Astrocyte (in vitro differentiated cells and primary cell): ENCODE results near the gene TP53RK. TPM values are rescaled to one million over a fixed set of nuclear protein-coding genes. Genes with fewer than 3 reads are reported as not detected.

ENCODE experiments used
- DNase-seq: peaks from one replicate; pipeline ENCODE4 v3.0.0-alpha.2; 2010; ENCODE audit warnings: low read depth
- FAIRE-seq: peaks from 2 replicates; lab custom pipeline; 2011; peaks lifted over from hg19 to GRCh38; lab: Jason Lieb, UNC
- H2AFZ ChIP-seq: 2 replicates; pipeline ENCODE4 v1.6.0; 2012; ENCODE audit warnings: low read depth, low read length, inconsistent platforms
- H3K27ac ChIP-seq: 2 replicates; pipeline ENCODE4 v1.5.1; 2011; ENCODE audit warnings: low read depth, low read length, inconsistent platforms
- H3K27me3 ChIP-seq: 2 replicates; pipeline ENCODE4 v1.6.0; 2011; ENCODE audit warnings: low read length, inconsistent platforms; ENCODE audit not compliant: insufficient read depth
- H3K36me3 ChIP-seq: 2 replicates; pipeline ENCODE4 v1.5.1; 2011; ENCODE audit warnings: low read length, inconsistent platforms; ENCODE audit not compliant: insufficient read depth
- H3K4me1 ChIP-seq: 2 replicates; pipeline ENCODE4 v1.5.1; 2011; ENCODE audit warnings: low read length, inconsistent platforms; ENCODE audit not compliant: insufficient read depth
- H3K4me2 ChIP-seq: 2 replicates; pipeline ENCODE4 v1.6.0; 2012; ENCODE audit warnings: low read length, inconsistent platforms
- H3K4me3 ChIP-seq: 2 replicates; pipeline ENCODE4 v1.5.1; 2011; ENCODE audit warnings: low read depth, mild to moderate bottlenecking, low read length, inconsistent platforms; ENCODE audit not compliant: insufficient read depth
- H3K79me2 ChIP-seq: 2 replicates; pipeline ENCODE4 v1.6.0; 2012; ENCODE audit warnings: mild to moderate bottlenecking, low read length, inconsistent platforms; ENCODE audit not compliant: insufficient read depth
- H3K9ac ChIP-seq: 2 replicates; pipeline ENCODE4 v1.6.0; 2012; ENCODE audit warnings: mild to moderate bottlenecking, low read length, inconsistent platforms
- H3K9me3 ChIP-seq: 2 replicates; pipeline ENCODE4 v1.5.1; 2012; ENCODE audit warnings: low read depth, mild to moderate bottlenecking, low read length, inconsistent platforms; ENCODE audit not compliant: insufficient read depth
- H4K20me1 ChIP-seq: 2 replicates; pipeline ENCODE4 v1.6.0; 2012; ENCODE audit warnings: low read length, inconsistent platforms; ENCODE audit not compliant: insufficient read depth
- H3K27ac Mint-ChIP-seq: one replicate; pipeline ENCODE4 v1.8.0; 2021; ENCODE audit warnings: mild to moderate bottlenecking, mixed read lengths; ENCODE audit not compliant: unreplicated experiment
- H3K27me3 Mint-ChIP-seq: one replicate; pipeline ENCODE4 v1.8.0; 2021; ENCODE audit warnings: low read depth, mixed read lengths; ENCODE audit not compliant: unreplicated experiment
- H3K36me3 Mint-ChIP-seq: one replicate; pipeline ENCODE4 v1.8.0; 2021; ENCODE audit warnings: low read depth, mixed read lengths; ENCODE audit not compliant: unreplicated experiment
- H3K4me1 Mint-ChIP-seq: one replicate; pipeline ENCODE4 v1.8.0; 2021; ENCODE audit warnings: low read depth, mixed read lengths; ENCODE audit not compliant: unreplicated experiment
- H3K4me3 Mint-ChIP-seq: one replicate; pipeline ENCODE4 v1.8.0; 2021; ENCODE audit warnings: mild to moderate bottlenecking, moderate library complexity, mixed read lengths; ENCODE audit not compliant: unreplicated experiment
- H3K9me3 Mint-ChIP-seq: one replicate; pipeline ENCODE4 v1.8.0; 2021; ENCODE audit warnings: mild to moderate bottlenecking, mixed read lengths; ENCODE audit not compliant: unreplicated experiment
- EZH2 ChIP-seq: IDR thresholded peaks from 2 replicates; pipeline ENCODE4 v1.6.1; 2012; ENCODE audit warnings: mild to moderate bottlenecking, low read length, inconsistent platforms; ENCODE audit not compliant: insufficient read depth
- total RNA-seq: library from RNA; stranded (reverse); gene quantifications from 2 replicates; pipeline ENCODE4 v1.2.1, GENCODE V29; 2021
- TF ChIP-seq, protein P1 (sequence below): IDR thresholded peaks from 2 replicates; pipeline ENCODE4 v1.5.1; 2011; ENCODE audit warnings: low read depth, mild to moderate bottlenecking, inconsistent platforms, low read length, moderate library complexity; ENCODE audit not compliant: insufficient read depth

TP53RK gene
- total RNA-seq, 1 donor from 2014 or later = 16.0 TPM

- no peaks in the 10 kb centered on the region for H3K27me3 Mint-ChIP-seq
- peaks cover 12% of the 10 kb centered on the region for H3K4me1 Mint-ChIP-seq
- H3K4me3 Mint-ChIP-seq = no peak overlapping the region
- FAIRE-seq (no peak), DNase-seq (no peak)
- Histone ChIP-seq H4K20me1 (peaks cover 25% of the 10 kb centered on the region), H3K27ac (no peak overlapping the region), H3K27me3 (no peaks in the 10 kb centered on the region), H3K9me3 (no peaks in the 10 kb centered on the region), H3K4me3 (no peak overlapping the region), H2AFZ (no peak overlapping the region), H3K79me2 (peaks cover 28% of the 10 kb centered on the region), H3K4me1 (peaks cover 12% of the 10 kb centered on the region), H3K36me3 (peaks cover 5% of the 10 kb centered on the region), H3K4me2 (no peak overlapping the region), H3K9ac (no peak overlapping the region)
- TF ChIP-seq, protein P1, sequence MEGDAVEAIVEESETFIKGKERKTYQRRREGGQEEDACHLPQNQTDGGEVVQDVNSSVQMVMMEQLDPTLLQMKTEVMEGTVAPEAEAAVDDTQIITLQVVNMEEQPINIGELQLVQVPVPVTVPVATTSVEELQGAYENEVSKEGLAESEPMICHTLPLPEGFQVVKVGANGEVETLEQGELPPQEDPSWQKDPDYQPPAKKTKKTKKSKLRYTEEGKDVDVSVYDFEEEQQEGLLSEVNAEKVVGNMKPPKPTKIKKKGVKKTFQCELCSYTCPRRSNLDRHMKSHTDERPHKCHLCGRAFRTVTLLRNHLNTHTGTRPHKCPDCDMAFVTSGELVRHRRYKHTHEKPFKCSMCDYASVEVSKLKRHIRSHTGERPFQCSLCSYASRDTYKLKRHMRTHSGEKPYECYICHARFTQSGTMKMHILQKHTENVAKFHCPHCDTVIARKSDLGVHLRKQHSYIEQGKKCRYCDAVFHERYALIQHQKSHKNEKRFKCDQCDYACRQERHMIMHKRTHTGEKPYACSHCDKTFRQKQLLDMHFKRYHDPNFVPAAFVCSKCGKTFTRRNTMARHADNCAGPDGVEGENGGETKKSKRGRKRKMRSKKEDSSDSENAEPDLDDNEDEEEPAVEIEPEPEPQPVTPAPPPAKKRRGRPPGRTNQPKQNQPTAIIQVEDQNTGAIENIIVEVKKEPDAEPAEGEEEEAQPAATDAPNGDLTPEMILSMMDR = no peak
- TF ChIP-seq EZH2 = no peak
- no peaks in the 10 kb centered on the region for H3K9me3 Mint-ChIP-seq
- H3K27ac Mint-ChIP-seq = no peak overlapping the region
- no peaks in the 10 kb centered on the region for H3K36me3 Mint-ChIP-seq
Observed at GRCh38 chr20:46691196-46691595, 2.0 kb upstream of the TP53RK start.

DNA sequence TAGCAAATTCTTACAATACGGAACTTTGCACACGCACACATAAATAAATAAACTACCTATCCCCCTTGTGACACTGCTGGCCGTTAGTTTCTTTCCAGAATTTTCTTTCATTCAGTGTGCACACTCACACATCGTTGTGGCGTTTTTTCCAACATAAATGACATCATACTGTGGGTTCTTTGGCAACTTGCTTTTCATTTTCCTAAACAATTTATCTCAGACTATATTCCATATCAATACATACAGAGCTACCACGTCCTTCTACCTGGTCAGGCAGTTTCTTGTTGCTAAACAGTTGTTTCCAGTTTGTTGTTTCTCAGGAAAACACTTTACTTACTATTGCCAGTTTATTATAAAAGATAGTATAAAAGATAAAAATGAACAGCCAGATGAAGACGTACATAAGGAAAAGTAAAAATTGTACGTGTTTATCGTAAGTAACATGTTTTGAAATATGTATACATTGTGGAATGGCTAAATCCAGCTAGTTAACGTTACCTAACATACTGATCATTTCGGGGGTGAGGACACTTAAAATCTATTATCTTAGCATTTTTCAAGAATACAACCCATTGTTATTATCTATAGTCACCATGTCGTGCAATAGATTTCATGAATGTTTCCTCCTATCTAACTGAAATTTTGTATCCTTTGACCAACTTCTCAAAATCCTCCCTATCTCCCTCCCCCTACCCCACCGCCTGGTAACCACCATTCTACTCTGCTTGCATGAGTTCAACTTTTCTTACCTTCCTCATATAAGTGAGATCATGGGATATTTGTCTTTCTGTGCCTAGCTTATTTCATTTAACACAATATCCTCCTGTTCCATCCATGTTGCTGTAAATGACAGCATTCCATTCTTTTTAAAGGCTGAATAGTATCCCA, 1.2 kb upstream of the TP53RK start:
- peaks cover 26% of the 10 kb centered on the region for H4K20me1 ChIP-seq
- DNase-seq (peak; percentile 28), FAIRE-seq (no peak)
- H3K36me3 ChIP-seq = peaks cover 9% of the 10 kb centered on the region
- TF ChIP-seq EZH2 = no peak
- TF ChIP-seq, protein P1 = no peak
- H3K4me3 Mint-ChIP-seq = no peak overlapping the region
- peak overlapping the region; percentile 82 for H3K27ac ChIP-seq
- H3K4me1 Mint-ChIP-seq = peaks cover 5% of the 10 kb centered on the region
- peak overlapping the region; percentile 3 for H2AFZ ChIP-seq
- no peaks in the 10 kb centered on the region for H3K9me3 Mint-ChIP-seq
- peak overlapping the region; percentile 92 for H3K4me3 ChIP-seq
- peaks cover 12% of the 10 kb centered on the region for H3K4me1 ChIP-seq
- peak overlapping the region; percentile 95 for H3K9ac ChIP-seq
- H3K79me2 ChIP-seq = peaks cover 36% of the 10 kb centered on the region
- no peaks in the 10 kb centered on the region for H3K9me3 ChIP-seq
- H3K4me2 ChIP-seq = peak overlapping the region; percentile 93
- H3K27ac Mint-ChIP-seq = peak overlapping the region; percentile 36
- H3K36me3 Mint-ChIP-seq = peaks cover 2% of the 10 kb centered on the region
- H3K27me3 Mint-ChIP-seq = no peaks in the 10 kb centered on the region
- no peaks in the 10 kb centered on the region for H3K27me3 ChIP-seq

DNA sequence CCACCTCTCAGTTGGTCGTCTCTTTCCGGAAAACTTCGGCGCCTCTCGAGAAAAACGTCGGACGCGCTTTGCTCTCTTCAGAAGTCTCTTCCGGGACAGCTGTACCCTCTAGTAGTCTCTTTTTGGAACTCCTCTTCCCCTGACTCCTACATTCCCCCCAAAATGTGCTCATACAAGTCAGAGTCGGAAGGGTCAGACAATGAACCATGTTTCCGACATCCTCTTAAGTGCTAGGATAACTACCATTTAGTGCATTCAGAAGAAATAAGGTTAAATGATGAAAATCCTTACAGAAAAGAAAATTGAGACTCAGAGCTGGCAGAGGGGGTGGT, 476 bp upstream of the TP53RK start:
- Histone ChIP-seq H3K27ac (peak overlapping the region; percentile 82), H3K79me2 (peaks cover 43% of the 10 kb centered on the region), H3K4me2 (peak overlapping the region; percentile 93), H3K36me3 (peaks cover 17% of the 10 kb centered on the region), H3K27me3 (no peaks in the 10 kb centered on the region), H3K9me3 (no peaks in the 10 kb centered on the region), H2AFZ (peak overlapping the region; percentile 75), H3K4me3 (peak overlapping the region; percentile 92), H3K4me1 (peaks cover 12% of the 10 kb centered on the region), H4K20me1 (peaks cover 30% of the 10 kb centered on the region), H3K9ac (peak overlapping the region; percentile 95)
- no peak for DNase-seq
- Mint-ChIP-seq H3K9me3 (no peaks in the 10 kb centered on the region), H3K27me3 (no peaks in the 10 kb centered on the region), H3K27ac (peak overlapping the region; percentile 97), H3K36me3 (peaks cover 6% of the 10 kb centered on the region), H3K4me3 (peak overlapping the region; percentile 92), H3K4me1 (peaks cover 4% of the 10 kb centered on the region)
- TF ChIP-seq, protein P1 = no peak
- no peak for TF ChIP-seq EZH2
- FAIRE-seq = no peak
